ENCODE measurements around the gene ARV1.
"Not testable (repeated sequence)": the region's sequence is repeated elsewhere in the genome, so short reads cannot be mapped to it uniquely, and the experiment has no call there.

ARV1 gene

GRCh38 chr1:231022543-231022942 lies 43.6 kb downstream of the ARV1 start:
- H3K9me3 ChIP-seq (ENCODE audit: control extremely low read depth in 1 of 5, control insufficient read depth in 4 of 5, insufficient read depth in 2 of 5, low read depth in 1 of 5, low read length in 4 of 5); POLR2A ChIA-PET; H3K27ac ChIP-seq (ENCODE audit: insufficient read depth in 1 of 2, low read depth in 1 of 2, low read length in 2 of 2, poor library complexity in 1 of 2, severe bottlenecking in 2 of 2); H3K27me3 ChIP-seq (replicated peaks in 2 of 5; ENCODE audit: control insufficient read depth in 4 of 5, insufficient read depth in 5 of 5, low read length in 4 of 5); CTCF ChIA-PET; H3K4me3 ChIP-seq (ENCODE audit: control insufficient read depth in 1 of 7, extremely low read depth in 1 of 7, insufficient read depth in 4 of 7, low read depth in 2 of 7, low read length in 6 of 7); DNase-seq: not testable (repeated sequence)
- Histone ChIP-seq H3K36me3 (ENCODE audit: control insufficient read depth in 4 of 4, insufficient read depth in 4 of 4, low read length in 3 of 4) (peaks cover 0 to 34% (median 6%) of the 10 kb centered on the region in 4 experiments), H3K4me1 (ENCODE audit: control extremely low read depth in 1 of 4, control insufficient read depth in 4 of 4, insufficient read depth in 4 of 4, low read length in 3 of 4) (peaks cover 0 to 26% (median 11%) of the 10 kb centered on the region in 4 experiments)
- WGBS (ENCODE audit: insufficient coverage), result 92% methylated on average over 2 of the region's 7 CpGs

GRCh38 chr1:231023150-231023549 lies 44.3 kb downstream of the ARV1 start:
- Histone ChIP-seq H3K27ac (ENCODE audit: insufficient read depth in 1 of 2, low read depth in 1 of 2, low read length in 2 of 2, poor library complexity in 1 of 2, severe bottlenecking in 2 of 2) (no peak overlapping the region), H3K9me3 (ENCODE audit: control extremely low read depth in 1 of 5, control insufficient read depth in 4 of 5, insufficient read depth in 2 of 5, low read depth in 1 of 5, low read length in 4 of 5) (no peaks in the 10 kb centered on the region), H3K27me3 (replicated peaks in 2 of 5; ENCODE audit: control insufficient read depth in 4 of 5, insufficient read depth in 5 of 5, low read length in 4 of 5) (no peaks in the 10 kb centered on the region), H3K4me3 (ENCODE audit: control insufficient read depth in 1 of 7, extremely low read depth in 1 of 7, insufficient read depth in 4 of 7, low read depth in 2 of 7, low read length in 6 of 7) (no peak overlapping the region), H3K4me1 (ENCODE audit: control extremely low read depth in 1 of 4, control insufficient read depth in 4 of 4, insufficient read depth in 4 of 4, low read length in 3 of 4) (peaks cover 0 to 32% (median 17%) of the 10 kb centered on the region in 4 experiments), H3K36me3 (ENCODE audit: control insufficient read depth in 4 of 4, insufficient read depth in 4 of 4, low read length in 3 of 4) (peaks cover 0 to 37% (median 6%) of the 10 kb centered on the region in 4 experiments)
- 96% methylated on average over 6 of the region's 9 CpGs for WGBS (ENCODE audit: insufficient coverage)
- DNase-seq, result no peak
- ChIA-PET CTCF (no interaction called here), POLR2A (no interaction called here)

DNA sequence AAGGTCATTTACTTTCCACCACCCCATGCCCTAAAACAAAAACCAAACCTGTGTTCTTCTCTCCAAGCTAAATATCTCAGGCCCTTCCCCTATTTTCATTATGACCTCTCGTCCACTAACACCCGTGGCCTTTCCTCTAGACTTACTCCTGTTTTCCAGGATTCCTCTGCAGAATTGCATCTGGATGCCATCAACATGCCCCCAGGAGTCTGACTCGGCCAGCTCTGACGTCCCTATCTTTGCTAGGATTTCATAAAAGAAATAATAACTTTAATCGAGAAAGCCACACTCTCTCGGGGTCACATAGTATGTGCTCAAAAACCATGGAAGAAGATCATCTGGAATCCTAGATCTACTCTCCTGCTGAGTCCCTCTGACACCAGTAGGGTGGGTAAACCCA lies 47.7 kb downstream of the ARV1 start:
- ChIA-PET POLR2A (no interaction called here), CTCF (no interaction called here)
- Histone ChIP-seq H3K27ac (ENCODE audit: insufficient read depth in 1 of 2, low read depth in 1 of 2, low read length in 2 of 2, poor library complexity in 1 of 2, severe bottlenecking in 2 of 2) (no peak overlapping the region), H3K4me3 (ENCODE audit: control insufficient read depth in 1 of 7, extremely low read depth in 1 of 7, insufficient read depth in 4 of 7, low read depth in 2 of 7, low read length in 6 of 7) (no peak overlapping the region), H3K27me3 (replicated peaks in 2 of 5; ENCODE audit: control insufficient read depth in 4 of 5, insufficient read depth in 5 of 5, low read length in 4 of 5) (no peaks in the 10 kb centered on the region), H3K4me1 (ENCODE audit: control extremely low read depth in 1 of 4, control insufficient read depth in 4 of 4, insufficient read depth in 4 of 4, low read length in 3 of 4) (peaks cover 0 to 33% (median 20%) of the 10 kb centered on the region in 4 experiments), H3K36me3 (ENCODE audit: control insufficient read depth in 4 of 4, insufficient read depth in 4 of 4, low read length in 3 of 4) (peaks cover 0 to 22% (median 0%) of the 10 kb centered on the region in 4 experiments), H3K9me3 (ENCODE audit: control extremely low read depth in 1 of 5, control insufficient read depth in 4 of 5, insufficient read depth in 2 of 5, low read depth in 1 of 5, low read length in 4 of 5) (no peaks in the 10 kb centered on the region)
- 100% methylated on average over 6 of the region's 6 CpGs for WGBS (ENCODE audit: insufficient coverage)
- DNase-seq, result no peak

GRCh38 chr1:231027136-231027925 lies 48.4 kb downstream of the ARV1 start:
- Histone ChIP-seq H3K4me1 (ENCODE audit: control extremely low read depth in 1 of 4, control insufficient read depth in 4 of 4, insufficient read depth in 4 of 4, low read length in 3 of 4) (peaks cover 0 to 40% (median 20%) of the 10 kb centered on the region in 4 experiments), H3K27ac (ENCODE audit: insufficient read depth in 1 of 2, low read depth in 1 of 2, low read length in 2 of 2, poor library complexity in 1 of 2, severe bottlenecking in 2 of 2) (no peak overlapping the region), H3K4me3 (ENCODE audit: control insufficient read depth in 1 of 7, extremely low read depth in 1 of 7, insufficient read depth in 4 of 7, low read depth in 2 of 7, low read length in 6 of 7) (no peak overlapping the region), H3K9me3 (ENCODE audit: control extremely low read depth in 1 of 5, control insufficient read depth in 4 of 5, insufficient read depth in 2 of 5, low read depth in 1 of 5, low read length in 4 of 5) (no peaks in the 10 kb centered on the region), H3K36me3 (ENCODE audit: control insufficient read depth in 4 of 4, insufficient read depth in 4 of 4, low read length in 3 of 4) (peaks cover 0 to 17% (median 0%) of the 10 kb centered on the region in 4 experiments), H3K27me3 (replicated peaks in 2 of 5; ENCODE audit: control insufficient read depth in 4 of 5, insufficient read depth in 5 of 5, low read length in 4 of 5) (no peaks in the 10 kb centered on the region)
- 77% methylated on average over 23 of the region's 23 CpGs for WGBS (ENCODE audit: insufficient coverage)
- CTCF ChIA-PET, result interaction anchor here (0.8 kb wide), 1 partner anchor 19 kb away, joined by 3 read pairs; no protein-coding TSS in a partner anchor
- no peak for DNase-seq
- POLR2A ChIA-PET, result no interaction called here

GRCh38 chr1:231027971-231028370 lies 49.1 kb downstream of the ARV1 start:
- peak overlapping the region in 1 of 7 experiments; percentile 51 for H3K4me3 ChIP-seq (ENCODE audit: control insufficient read depth in 1 of 7, extremely low read depth in 1 of 7, insufficient read depth in 4 of 7, low read depth in 2 of 7, low read length in 6 of 7)
- CTCF ChIA-PET, result interaction anchor here (0.8 kb wide), 1 partner anchor 18 kb away, joined by 3 read pairs; no protein-coding TSS in a partner anchor
- POLR2A ChIA-PET, result no interaction called here
- DNase-seq, result no peak
- H3K9me3 ChIP-seq (ENCODE audit: control extremely low read depth in 1 of 5, control insufficient read depth in 4 of 5, insufficient read depth in 2 of 5, low read depth in 1 of 5, low read length in 4 of 5), result no peaks in the 10 kb centered on the region
- no peak overlapping the region for H3K27ac ChIP-seq (ENCODE audit: insufficient read depth in 1 of 2, low read depth in 1 of 2, low read length in 2 of 2, poor library complexity in 1 of 2, severe bottlenecking in 2 of 2)
- H3K4me1 ChIP-seq (ENCODE audit: control extremely low read depth in 1 of 4, control insufficient read depth in 4 of 4, insufficient read depth in 4 of 4, low read length in 3 of 4), result peaks cover 0 to 46% (median 26%) of the 10 kb centered on the region in 4 experiments
- no peaks in the 10 kb centered on the region for H3K27me3 ChIP-seq (replicated peaks in 2 of 5; ENCODE audit: control insufficient read depth in 4 of 5, insufficient read depth in 5 of 5, low read length in 4 of 5)
- WGBS (ENCODE audit: insufficient coverage), result 99% methylated on average over 9 of the region's 10 CpGs
- H3K36me3 ChIP-seq (ENCODE audit: control insufficient read depth in 4 of 4, insufficient read depth in 4 of 4, low read length in 3 of 4), result peaks cover 0 to 17% (median 0%) of the 10 kb centered on the region in 4 experiments

GRCh38 chr1:231028682-231029081 lies 49.8 kb downstream of the ARV1 start:
- Histone ChIP-seq H3K27ac (ENCODE audit: insufficient read depth in 1 of 2, low read depth in 1 of 2, low read length in 2 of 2, poor library complexity in 1 of 2, severe bottlenecking in 2 of 2) (no peak overlapping the region), H3K4me3 (ENCODE audit: control insufficient read depth in 1 of 7, extremely low read depth in 1 of 7, insufficient read depth in 4 of 7, low read depth in 2 of 7, low read length in 6 of 7) (peak overlapping the region in 6 of 7 experiments; percentile 13 to 72 (median 52)), H3K27me3 (replicated peaks in 2 of 5; ENCODE audit: control insufficient read depth in 4 of 5, insufficient read depth in 5 of 5, low read length in 4 of 5) (no peaks in the 10 kb centered on the region), H3K4me1 (ENCODE audit: control extremely low read depth in 1 of 4, control insufficient read depth in 4 of 4, insufficient read depth in 4 of 4, low read length in 3 of 4) (peaks cover 0 to 53% (median 32%) of the 10 kb centered on the region in 4 experiments), H3K9me3 (ENCODE audit: control extremely low read depth in 1 of 5, control insufficient read depth in 4 of 5, insufficient read depth in 2 of 5, low read depth in 1 of 5, low read length in 4 of 5) (no peaks in the 10 kb centered on the region), H3K36me3 (ENCODE audit: control insufficient read depth in 4 of 4, insufficient read depth in 4 of 4, low read length in 3 of 4) (peaks cover 0 to 15% (median 0%) of the 10 kb centered on the region in 4 experiments)
- ChIA-PET CTCF (interaction anchor here (1.1 kb wide), 1 partner anchor 12 kb away, joined by 3 read pairs; the partner anchor contains the start of gene FAM89A), POLR2A (no interaction called here)
- WGBS (ENCODE audit: insufficient coverage), result 0% methylated on average over 6 of the region's 7 CpGs
- DNase-seq, result peak in 2 of 3 donors; percentile 26 to 27

DNA sequence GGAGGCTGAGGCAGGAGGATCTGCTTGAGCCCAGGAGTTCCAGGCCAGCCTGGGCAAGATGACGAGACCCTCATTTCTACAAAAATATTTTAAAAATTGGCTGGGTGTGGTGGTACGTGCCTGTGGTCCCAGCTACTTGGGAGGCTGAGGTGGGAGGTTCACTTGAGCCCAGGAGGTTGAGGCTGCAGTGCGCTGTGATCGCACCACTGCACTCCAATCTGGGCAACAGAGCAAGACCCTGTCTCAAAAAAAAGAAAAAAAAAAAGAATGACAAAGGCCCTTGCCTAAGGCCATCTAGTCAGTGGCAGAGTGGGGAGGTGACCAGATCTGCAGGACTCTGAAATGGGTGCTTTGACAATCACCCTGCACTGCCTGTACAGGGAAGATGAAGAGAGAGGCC lies 50.4 kb downstream of the ARV1 start:
- H3K36me3 ChIP-seq (ENCODE audit: control insufficient read depth in 4 of 4, insufficient read depth in 4 of 4, low read length in 3 of 4), result peaks cover 0 to 17% (median 0%) of the 10 kb centered on the region in 4 experiments
- CTCF ChIA-PET, result interaction anchor here (1.1 kb wide), 1 partner anchor 11 kb away, joined by 3 read pairs; the partner anchor contains the start of gene FAM89A
- H3K27ac ChIP-seq (ENCODE audit: insufficient read depth in 1 of 2, low read depth in 1 of 2, low read length in 2 of 2, poor library complexity in 1 of 2, severe bottlenecking in 2 of 2); H3K27me3 ChIP-seq (replicated peaks in 2 of 5; ENCODE audit: control insufficient read depth in 4 of 5, insufficient read depth in 5 of 5, low read length in 4 of 5); DNase-seq; POLR2A ChIA-PET; H3K4me3 ChIP-seq (ENCODE audit: control insufficient read depth in 1 of 7, extremely low read depth in 1 of 7, insufficient read depth in 4 of 7, low read depth in 2 of 7, low read length in 6 of 7); H3K9me3 ChIP-seq (ENCODE audit: control extremely low read depth in 1 of 5, control insufficient read depth in 4 of 5, insufficient read depth in 2 of 5, low read depth in 1 of 5, low read length in 4 of 5): not testable (repeated sequence)
- WGBS (ENCODE audit: insufficient coverage), result 100% methylated on average over 4 of the region's 4 CpGs
- peaks cover 0 to 59% (median 35%) of the 10 kb centered on the region in 4 experiments for H3K4me1 ChIP-seq (ENCODE audit: control extremely low read depth in 1 of 4, control insufficient read depth in 4 of 4, insufficient read depth in 4 of 4, low read length in 3 of 4)
